ENCODE results near the gene RNF183.

Gene RNF183, protein sequence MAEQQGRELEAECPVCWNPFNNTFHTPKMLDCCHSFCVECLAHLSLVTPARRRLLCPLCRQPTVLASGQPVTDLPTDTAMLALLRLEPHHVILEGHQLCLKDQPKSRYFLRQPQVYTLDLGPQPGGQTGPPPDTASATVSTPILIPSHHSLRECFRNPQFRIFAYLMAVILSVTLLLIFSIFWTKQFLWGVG

GRCh38 chr9:113302792-113303418, at the start of gene RNF183:
Gene RNF183, minus strand, starts transcription at chr9:113303376. Its CDS starts 5,192 bp downstream, at chr9:113298184.
- no peak for DNase-seq

- no peak for DNase-seq
Measured at GRCh38 chr9:113352411-113352810, 49.2 kb upstream of the RNF183 start.

DNA sequence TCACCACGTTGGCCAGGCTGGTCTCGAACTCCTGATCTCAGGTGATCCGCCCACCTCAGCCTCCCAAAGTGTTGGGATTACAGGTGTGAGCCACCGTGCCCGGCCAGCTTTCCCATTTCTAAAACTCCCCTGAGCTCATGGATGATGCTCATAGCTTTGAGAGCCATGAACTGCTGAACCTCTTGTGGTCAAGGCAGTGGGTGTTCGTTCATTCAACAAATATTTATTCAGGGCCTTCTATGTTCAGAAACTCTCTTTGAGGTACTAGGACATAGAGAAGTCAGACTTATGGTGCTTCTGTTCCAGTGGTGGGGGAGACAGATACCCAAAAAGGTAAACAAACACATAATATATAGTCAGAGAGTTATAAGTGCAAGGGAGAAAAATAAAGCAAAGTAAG, 48.8 kb upstream of the RNF183 start:
- DNase-seq = no peak

DNA sequence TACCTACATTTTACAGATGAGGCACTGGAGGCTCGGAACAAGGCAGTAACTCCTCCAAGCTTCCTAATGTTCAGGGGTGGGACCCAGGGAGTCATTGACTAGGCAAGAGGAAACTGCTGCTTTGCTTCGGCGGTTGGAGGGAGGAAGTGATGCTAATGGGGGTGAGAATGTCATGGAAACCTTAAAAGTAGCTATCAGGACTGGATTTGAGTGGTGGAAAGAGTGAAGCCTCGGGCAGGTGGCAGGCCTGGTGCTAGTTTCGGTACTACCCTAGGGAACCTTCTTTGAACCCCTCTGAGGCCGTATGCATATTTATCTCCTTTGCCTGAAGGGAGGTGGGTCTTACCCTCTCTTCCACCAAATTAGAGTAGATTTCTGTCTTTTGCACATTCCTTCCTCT, 47.8 kb upstream of the RNF183 start:
- DNase-seq = peak; percentile 75

GRCh38 chr9:113350107-113350661, 47.0 kb upstream of the RNF183 start:
- DNase-seq = peak; percentile 50

GRCh38 chr9:113349445-113350094, 46.4 kb upstream of the RNF183 start, which contains the start of gene BSPRY:
Gene BSPRY, plus strand, starts transcription at chr9:113349541. Its CDS starts 39 bp downstream, at chr9:113349580.
- peak; percentile 63 for DNase-seq

- no peak for DNase-seq
Measured at GRCh38 chr9:113349066-113349444, 45.9 kb upstream of the RNF183 start.

DNA sequence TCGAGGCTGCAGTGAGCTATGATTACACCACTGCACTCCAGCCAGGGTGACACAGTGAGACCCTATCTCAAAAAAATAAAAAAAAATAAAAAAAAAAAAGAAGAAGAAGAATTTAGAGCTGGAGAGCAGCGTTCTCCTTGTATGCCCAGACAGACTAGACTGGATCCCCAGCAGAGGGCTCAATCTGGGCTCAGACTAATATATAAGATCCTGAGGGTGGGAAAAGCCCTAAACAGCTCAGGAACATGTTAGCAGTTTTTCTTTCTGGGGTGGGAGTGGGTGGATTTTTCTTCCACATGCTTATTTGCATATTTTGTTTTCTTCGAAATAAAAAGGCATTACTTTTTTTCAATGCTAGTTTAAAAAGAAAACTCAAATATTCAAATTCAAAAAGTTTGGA, 45.3 kb upstream of the RNF183 start:
- DNase-seq = no peak

- DNase-seq = peak; percentile 22
Measured at GRCh38 chr9:113345671-113346070, 42.5 kb upstream of the RNF183 start.

- DNase-seq = no peak
Measured at GRCh38 chr9:113345190-113345589, 42.0 kb upstream of the RNF183 start.

- peak; percentile 30 for DNase-seq
Measured at GRCh38 chr9:113343732-113344231, 40.6 kb upstream of the RNF183 start.

- DNase-seq = peak; percentile 41
Measured at GRCh38 chr9:113341712-113342410, 38.7 kb upstream of the RNF183 start.

DNA sequence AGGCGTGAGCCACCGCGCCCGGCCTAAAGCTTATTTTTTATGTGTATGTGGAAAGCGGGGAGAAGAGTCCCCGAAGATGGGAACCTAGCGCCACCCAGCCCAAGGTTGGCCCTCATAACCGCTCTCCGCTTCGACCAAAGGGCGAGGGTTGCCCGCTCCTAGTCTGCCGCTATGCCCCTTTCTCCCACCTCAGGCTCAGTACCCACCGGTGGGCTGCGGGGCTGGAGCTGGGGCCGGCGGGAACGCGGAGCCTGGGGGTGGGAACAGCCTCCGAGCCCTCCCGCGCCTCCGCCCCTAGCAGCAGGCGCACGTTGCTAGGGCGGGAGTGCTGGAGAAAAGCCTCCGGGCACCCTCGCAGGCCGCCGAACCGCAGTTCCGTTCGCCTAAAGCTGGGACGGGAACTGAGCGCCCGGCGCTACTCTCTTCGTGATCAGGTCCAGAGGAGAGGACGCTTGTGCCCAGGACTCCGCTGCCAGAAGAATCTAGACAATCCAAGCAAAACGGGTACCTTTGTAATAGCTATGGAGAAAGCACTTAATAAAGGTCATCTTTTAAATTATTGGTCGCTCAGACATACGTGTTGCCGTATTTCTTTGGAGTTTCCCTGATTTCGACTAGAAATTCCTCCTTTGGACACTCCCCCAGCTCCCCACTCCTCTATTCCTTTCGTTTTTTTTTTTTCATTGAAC, 37.0 kb upstream of the RNF183 start, which contains the start of gene WDR31:
Gene WDR31 (minus strand): TSS at position 265 of the 689 bp plus-strand sequence. CDS start 8,253 bp downstream, outside the sequence.
- peak; percentile 90 for DNase-seq

DNA sequence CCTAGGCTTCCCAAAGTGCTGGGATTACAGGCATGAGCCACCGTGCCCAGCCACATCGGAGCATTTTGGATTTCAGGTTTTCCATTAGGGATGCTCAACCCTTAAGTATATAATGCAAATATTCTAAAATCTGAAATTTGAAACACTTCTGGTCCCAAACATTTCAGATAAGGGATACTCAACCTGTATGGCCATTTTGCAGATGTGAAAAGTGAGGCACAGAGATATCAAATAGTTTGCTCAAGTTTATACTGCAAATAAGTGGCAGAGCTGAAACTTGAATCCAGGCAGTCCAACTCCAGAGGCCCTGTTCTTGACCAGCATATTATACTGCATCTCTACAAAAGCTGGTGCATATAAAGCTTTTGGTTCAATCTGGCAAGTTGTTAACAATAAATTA, 34.5 kb upstream of the RNF183 start:
- no peak for DNase-seq

GRCh38 chr9:113331780-113332179, 28.6 kb upstream of the RNF183 start:
- no peak for DNase-seq

DNA sequence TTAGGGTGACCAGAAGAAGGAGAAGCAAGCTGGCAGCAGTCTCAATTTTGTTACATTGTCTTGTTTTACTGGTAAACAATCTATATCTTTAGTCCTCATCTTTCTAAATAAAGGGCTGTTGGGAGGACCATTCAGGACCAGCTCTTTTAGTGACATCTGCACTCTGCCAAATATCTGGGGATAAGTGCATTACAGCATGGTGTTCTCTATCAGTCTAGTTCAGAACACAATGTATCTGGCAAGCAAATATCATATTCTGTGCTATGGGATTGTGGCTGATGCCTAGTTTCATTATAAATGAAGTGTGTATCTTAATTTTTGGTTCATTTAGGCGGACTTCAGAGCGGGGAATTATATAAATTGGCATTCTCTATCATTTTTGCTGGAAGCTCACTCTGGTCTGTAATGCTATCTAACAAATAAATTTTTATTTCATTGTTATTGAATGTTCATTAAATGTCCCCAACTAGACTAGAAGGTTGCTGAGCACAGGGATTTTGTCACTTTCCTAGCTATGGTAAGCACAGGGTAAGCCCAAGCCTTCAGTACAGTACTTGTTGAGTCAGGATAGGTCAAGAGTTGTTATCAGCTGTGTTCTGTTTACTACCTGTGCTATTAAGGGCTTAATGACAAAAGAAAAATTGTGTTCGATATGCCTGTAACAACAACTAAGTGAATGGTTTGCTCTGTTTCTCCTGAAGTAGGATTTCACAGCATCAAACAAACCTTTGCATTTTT, 25.0 kb upstream of the RNF183 start:
- no peak for DNase-seq

GRCh38 chr9:113326230-113326629, 23.1 kb upstream of the RNF183 start:
- no peak for DNase-seq

GRCh38 chr9:113322671-113323070, 19.5 kb upstream of the RNF183 start:
- no peak for DNase-seq

DNA sequence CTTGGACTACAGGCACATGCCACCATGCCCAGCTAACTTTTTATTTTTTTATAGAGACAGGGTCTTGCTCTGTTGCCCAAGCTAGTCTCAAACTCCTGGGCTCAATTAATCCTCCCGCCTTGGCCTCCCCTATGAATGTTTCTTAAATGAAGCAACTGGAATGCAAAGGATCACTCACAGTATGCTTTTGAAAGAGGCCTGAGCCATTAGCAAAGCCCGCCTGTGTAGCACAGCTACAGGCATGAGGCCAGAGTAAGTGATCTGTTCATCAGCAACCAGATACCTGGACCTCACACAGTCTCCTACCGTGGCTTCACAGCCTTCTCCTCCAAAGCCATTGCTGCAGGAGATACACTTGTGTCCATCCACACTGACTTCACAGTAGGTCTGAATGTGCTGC, 16.9 kb upstream of the RNF183 start:
- DNase-seq = no peak

DNA sequence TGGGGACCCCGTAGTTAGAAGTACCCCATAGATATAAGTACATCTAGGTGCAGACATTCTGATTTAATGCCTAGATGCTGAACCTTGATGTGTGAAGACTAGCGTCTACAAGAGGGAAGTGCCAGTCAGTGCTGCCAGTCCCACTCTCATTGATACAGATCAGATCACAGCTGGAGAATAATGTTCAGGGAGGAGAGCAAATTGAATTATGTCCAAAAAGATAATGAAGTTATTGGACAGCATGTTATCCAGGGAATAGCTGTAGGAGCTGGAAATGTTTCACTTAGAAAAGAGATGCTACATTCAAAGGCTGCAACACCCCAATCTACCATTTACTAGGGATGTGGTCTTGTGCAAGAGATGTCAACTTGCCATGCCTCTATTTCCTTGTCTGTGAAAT, 15.9 kb upstream of the RNF183 start:
- no peak for DNase-seq

DNA sequence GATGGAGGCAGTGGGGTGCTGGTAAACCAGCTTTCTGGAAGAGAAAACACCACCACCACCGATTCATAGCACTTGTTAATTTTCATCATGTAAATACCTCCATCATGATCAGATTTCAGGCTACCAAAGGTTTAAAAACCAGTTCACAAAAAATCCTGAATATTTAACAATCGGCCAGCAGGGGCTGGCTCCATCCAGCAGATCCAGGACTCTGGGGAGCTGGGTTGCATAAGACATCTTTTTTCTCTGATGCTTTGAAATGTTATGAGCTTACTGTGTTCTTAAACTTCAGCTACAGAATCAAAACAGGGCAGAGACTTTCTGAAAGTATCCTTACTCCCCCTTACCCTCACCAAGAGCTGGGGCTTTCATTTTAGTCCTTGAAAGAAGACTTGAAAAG, 14.6 kb upstream of the RNF183 start:
- DNase-seq = no peak

- no peak for DNase-seq
Measured at GRCh38 chr9:113316030-113316429, 12.9 kb upstream of the RNF183 start.
